ENCODE results near the gene HES3.

Gene HES3

GRCh38 chr1:6243053-6243834, 735 bp upstream of the HES3 start:
- peaks cover 19% of the 10 kb centered on the region for H3K27me3 ChIP-seq (ENCODE audit: control insufficient read depth, insufficient read depth, low read length)
- H3K4me1 ChIP-seq = no peaks in the 10 kb centered on the region
- no peak overlapping the region for H3K4me2 ChIP-seq (ENCODE audit: low read length)
- H2AFZ ChIP-seq = no peak overlapping the region
- no peaks in the 10 kb centered on the region for H3K9me3 ChIP-seq (ENCODE audit: control insufficient read depth, low read length)
- no peak overlapping the region for H3K27ac ChIP-seq
- no peaks in the 10 kb centered on the region for H3K79me2 ChIP-seq
- no peak overlapping the region for H3K9ac ChIP-seq
- H3K4me3 ChIP-seq (ENCODE audit: low read depth, low read length) = no peak overlapping the region
- TF ChIP-seq, protein P1, sequence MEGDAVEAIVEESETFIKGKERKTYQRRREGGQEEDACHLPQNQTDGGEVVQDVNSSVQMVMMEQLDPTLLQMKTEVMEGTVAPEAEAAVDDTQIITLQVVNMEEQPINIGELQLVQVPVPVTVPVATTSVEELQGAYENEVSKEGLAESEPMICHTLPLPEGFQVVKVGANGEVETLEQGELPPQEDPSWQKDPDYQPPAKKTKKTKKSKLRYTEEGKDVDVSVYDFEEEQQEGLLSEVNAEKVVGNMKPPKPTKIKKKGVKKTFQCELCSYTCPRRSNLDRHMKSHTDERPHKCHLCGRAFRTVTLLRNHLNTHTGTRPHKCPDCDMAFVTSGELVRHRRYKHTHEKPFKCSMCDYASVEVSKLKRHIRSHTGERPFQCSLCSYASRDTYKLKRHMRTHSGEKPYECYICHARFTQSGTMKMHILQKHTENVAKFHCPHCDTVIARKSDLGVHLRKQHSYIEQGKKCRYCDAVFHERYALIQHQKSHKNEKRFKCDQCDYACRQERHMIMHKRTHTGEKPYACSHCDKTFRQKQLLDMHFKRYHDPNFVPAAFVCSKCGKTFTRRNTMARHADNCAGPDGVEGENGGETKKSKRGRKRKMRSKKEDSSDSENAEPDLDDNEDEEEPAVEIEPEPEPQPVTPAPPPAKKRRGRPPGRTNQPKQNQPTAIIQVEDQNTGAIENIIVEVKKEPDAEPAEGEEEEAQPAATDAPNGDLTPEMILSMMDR (IDR thresholded peaks at IDR 0.05) = no peak
- no peaks in the 10 kb centered on the region for H3K36me3 ChIP-seq (ENCODE audit: control insufficient read depth, insufficient read depth, low read length)

GRCh38 chr1:6244401-6245049, 546 bp downstream of the HES3 start:
- H3K79me2 ChIP-seq = no peaks in the 10 kb centered on the region
- no peaks in the 10 kb centered on the region for H3K4me1 ChIP-seq
- H2AFZ ChIP-seq = no peak overlapping the region
- H3K4me2 ChIP-seq (ENCODE audit: low read length) = no peak overlapping the region
- H3K9me3 ChIP-seq (ENCODE audit: control insufficient read depth, low read length) = no peaks in the 10 kb centered on the region
- no peak overlapping the region for H3K27ac ChIP-seq
- H3K27me3 ChIP-seq (ENCODE audit: control insufficient read depth, insufficient read depth, low read length) = peaks cover 19% of the 10 kb centered on the region
- no peak overlapping the region for H3K4me3 ChIP-seq (ENCODE audit: low read depth, low read length)
- no peaks in the 10 kb centered on the region for H3K36me3 ChIP-seq (ENCODE audit: control insufficient read depth, insufficient read depth, low read length)
- TF ChIP-seq, protein P1 (IDR thresholded peaks at IDR 0.05) = no peak
- H3K9ac ChIP-seq = no peak overlapping the region

GRCh38 chr1:6245086-6245868, 1.3 kb downstream of the HES3 start:
- no peaks in the 10 kb centered on the region for H3K4me1 ChIP-seq
- TF ChIP-seq, protein P1 (IDR thresholded peaks at IDR 0.05) = peak; percentile 74
- peaks cover 19% of the 10 kb centered on the region for H3K27me3 ChIP-seq (ENCODE audit: control insufficient read depth, insufficient read depth, low read length)
- H3K36me3 ChIP-seq (ENCODE audit: control insufficient read depth, insufficient read depth, low read length) = no peaks in the 10 kb centered on the region
- H3K27ac ChIP-seq = no peak overlapping the region
- no peaks in the 10 kb centered on the region for H3K79me2 ChIP-seq
- no peaks in the 10 kb centered on the region for H3K9me3 ChIP-seq (ENCODE audit: control insufficient read depth, low read length)
- H2AFZ ChIP-seq = peak overlapping the region; percentile 60
- no peak overlapping the region for H3K4me2 ChIP-seq (ENCODE audit: low read length)
- no peak overlapping the region for H3K4me3 ChIP-seq (ENCODE audit: low read depth, low read length)
- H3K9ac ChIP-seq = no peak overlapping the region

DNA sequence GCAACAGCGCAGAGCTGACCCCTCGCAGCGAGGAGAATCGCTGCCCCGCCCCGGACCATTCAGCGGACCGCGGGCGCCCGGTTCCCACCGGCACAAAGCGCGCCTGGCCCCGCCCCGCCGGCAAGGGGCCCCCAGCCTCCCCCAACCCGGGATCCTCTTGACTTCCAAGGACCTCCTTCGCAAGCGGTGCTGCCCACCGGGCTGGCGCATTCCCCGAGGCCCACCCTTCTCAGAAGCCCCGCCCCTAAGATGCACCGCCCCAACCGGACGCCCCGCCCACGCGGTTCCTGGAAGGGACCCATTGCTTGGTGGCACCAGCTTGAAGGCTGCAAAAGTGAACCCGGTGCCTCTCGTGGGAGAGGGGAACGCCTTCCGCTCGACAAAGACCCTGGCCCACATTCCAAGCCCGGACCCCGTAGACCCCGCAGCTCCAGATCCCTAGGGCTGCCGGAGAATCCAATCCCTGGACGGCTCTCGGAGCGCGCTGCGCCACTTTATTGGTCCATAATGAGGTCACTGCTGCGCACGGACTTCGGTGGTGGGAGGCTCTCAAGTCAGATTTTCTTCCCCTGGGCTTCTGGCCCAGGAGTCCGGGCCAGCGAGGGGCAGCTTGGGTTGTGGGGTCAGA, 2.0 kb downstream of the HES3 start:
- no peak overlapping the region for H3K9ac ChIP-seq
- H3K9me3 ChIP-seq (ENCODE audit: control insufficient read depth, low read length) = no peaks in the 10 kb centered on the region
- H3K4me3 ChIP-seq (ENCODE audit: low read depth, low read length) = no peak overlapping the region
- no peaks in the 10 kb centered on the region for H3K4me1 ChIP-seq
- TF ChIP-seq, protein P1 (IDR thresholded peaks at IDR 0.05) = no peak
- no peak overlapping the region for H3K4me2 ChIP-seq (ENCODE audit: low read length)
- no peak overlapping the region for H2AFZ ChIP-seq
- no peaks in the 10 kb centered on the region for H3K79me2 ChIP-seq
- no peaks in the 10 kb centered on the region for H3K36me3 ChIP-seq (ENCODE audit: control insufficient read depth, insufficient read depth, low read length)
- H3K27ac ChIP-seq = no peak overlapping the region
- peaks cover 19% of the 10 kb centered on the region for H3K27me3 ChIP-seq (ENCODE audit: control insufficient read depth, insufficient read depth, low read length)

Data from parathyroid adenoma (tissue), 2 donors.